Tibial nerve (tissue), 3 donors: ENCODE data around the gene SLC2A8.

Experiments
- CTCF ChIP-seq, 5 experiments: fragments of 200-600 bp in 3 of 5; fragments of 450-650 bp in 2 of 5; sonication (generic) in 3 of 5; IDR thresholded peaks; one replicate each; pipeline ENCODE4 v1.5.1; 2016 to 2019; ENCODE audit warnings: antibody characterized with exemption in 5 of 5, mild to moderate bottlenecking in 3 of 5, moderate library complexity in 2 of 5
- POLR2A ChIP-seq, 2 donors: fragments of 450-650 bp; IDR thresholded peaks; one replicate each; pipeline ENCODE4 v1.6.1; 2017; ENCODE audit warnings: antibody characterized with exemption in 2 of 2, mild to moderate bottlenecking in 2 of 2, moderate library complexity in 2 of 2

GRCh38 chr9:127386249-127386648 is 10.7 kb upstream of the SLC2A8 start:
- TF ChIP-seq POLR2A (IDR thresholded peaks at IDR 0.05): no peak
- TF ChIP-seq CTCF (IDR thresholded peaks at IDR 0.05): no peak
